ENCODE measurements around the gene CDHR1.

Gene CDHR1

DNA sequence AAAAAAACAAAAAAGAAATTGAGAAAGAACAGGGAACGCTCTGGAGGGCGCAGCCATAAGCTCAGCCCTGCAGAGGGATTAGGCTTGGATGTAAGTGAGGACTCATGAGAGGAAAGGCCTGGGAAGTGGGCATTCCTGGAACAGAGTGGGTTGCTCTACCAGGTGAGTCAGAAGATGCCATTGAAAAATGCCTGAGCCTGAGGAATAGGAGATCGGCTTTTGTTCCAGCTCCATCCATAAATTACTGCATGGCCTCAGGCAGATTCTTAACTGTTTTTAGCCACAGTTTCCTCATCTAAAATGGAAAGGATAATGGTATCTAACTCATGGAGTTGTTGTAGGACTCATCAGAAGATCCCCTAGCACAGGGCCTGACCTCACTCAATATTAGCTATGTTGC, 49.4 kb downstream of the CDHR1 start:
- Histone ChIP-seq H3K27me3 (replicated peaks; ENCODE audit: control insufficient read depth, insufficient read depth, low read length) (no peaks in the 10 kb centered on the region; the same call in 1 of the 2 replicates), H3K4me3 (replicated peaks; ENCODE audit: low read depth, low read length) (no peak overlapping the region), H3K36me3 (ENCODE audit: control insufficient read depth, insufficient read depth, low read length) (no peaks in the 10 kb centered on the region)
- DNase-seq (ENCODE audit: extremely low read depth, insufficient read length) = no peak
- TF ChIP-seq, protein P1, sequence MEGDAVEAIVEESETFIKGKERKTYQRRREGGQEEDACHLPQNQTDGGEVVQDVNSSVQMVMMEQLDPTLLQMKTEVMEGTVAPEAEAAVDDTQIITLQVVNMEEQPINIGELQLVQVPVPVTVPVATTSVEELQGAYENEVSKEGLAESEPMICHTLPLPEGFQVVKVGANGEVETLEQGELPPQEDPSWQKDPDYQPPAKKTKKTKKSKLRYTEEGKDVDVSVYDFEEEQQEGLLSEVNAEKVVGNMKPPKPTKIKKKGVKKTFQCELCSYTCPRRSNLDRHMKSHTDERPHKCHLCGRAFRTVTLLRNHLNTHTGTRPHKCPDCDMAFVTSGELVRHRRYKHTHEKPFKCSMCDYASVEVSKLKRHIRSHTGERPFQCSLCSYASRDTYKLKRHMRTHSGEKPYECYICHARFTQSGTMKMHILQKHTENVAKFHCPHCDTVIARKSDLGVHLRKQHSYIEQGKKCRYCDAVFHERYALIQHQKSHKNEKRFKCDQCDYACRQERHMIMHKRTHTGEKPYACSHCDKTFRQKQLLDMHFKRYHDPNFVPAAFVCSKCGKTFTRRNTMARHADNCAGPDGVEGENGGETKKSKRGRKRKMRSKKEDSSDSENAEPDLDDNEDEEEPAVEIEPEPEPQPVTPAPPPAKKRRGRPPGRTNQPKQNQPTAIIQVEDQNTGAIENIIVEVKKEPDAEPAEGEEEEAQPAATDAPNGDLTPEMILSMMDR (IDR thresholded peaks at IDR 0.05; ENCODE audit: insufficient read depth, low read length, poor library complexity, severe bottlenecking) = no peak

DNA sequence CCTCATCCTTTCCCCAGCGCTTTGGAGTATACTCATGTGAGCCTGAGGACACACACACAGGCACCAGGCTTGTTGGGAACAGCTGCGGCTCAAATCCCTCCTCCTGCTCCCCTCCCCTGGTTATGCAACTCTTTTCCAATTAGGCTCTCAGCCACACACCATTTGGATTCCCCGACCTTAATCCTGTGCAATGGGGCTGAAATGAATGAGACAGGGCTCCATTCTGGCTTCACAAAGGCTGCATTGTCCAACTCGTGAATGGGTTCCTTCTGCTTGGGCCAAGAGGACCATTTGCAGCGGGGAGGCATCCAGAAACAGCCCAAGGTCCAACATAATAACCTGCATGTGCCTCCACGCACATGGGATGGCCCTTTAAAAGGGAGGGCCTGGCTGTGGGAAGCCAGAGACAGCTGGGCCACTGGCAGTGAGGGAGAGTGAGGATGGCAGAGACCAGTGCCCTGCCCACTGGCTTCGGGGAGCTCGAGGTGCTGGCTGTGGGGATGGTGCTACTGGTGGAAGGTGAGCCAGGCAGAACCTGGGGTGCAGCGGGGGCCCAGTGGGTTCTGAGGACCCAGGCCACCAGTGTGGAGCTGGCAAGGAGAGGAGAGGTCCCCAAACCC, 50.4 kb downstream of the CDHR1 start, which contains the start of gene RGR:
TSS of gene RGR (plus strand) at position 403 of the 620 bp plus-strand sequence. CDS start at position 441, 38 bp downstream.
- no peak for DNase-seq (ENCODE audit: extremely low read depth, insufficient read length)
- Histone ChIP-seq H3K27me3 (replicated peaks; ENCODE audit: control insufficient read depth, insufficient read depth, low read length) (no peaks in the 10 kb centered on the region; the same call in 1 of the 2 replicates), H3K4me3 (replicated peaks; ENCODE audit: low read depth, low read length) (no peak within 1 kb of the TSS), H3K36me3 (ENCODE audit: control insufficient read depth, insufficient read depth, low read length) (no peaks in the 10 kb centered on the region)
- TF ChIP-seq, protein P1 (IDR thresholded peaks at IDR 0.05; ENCODE audit: insufficient read depth, low read length, poor library complexity, severe bottlenecking) = no peak

DNA sequence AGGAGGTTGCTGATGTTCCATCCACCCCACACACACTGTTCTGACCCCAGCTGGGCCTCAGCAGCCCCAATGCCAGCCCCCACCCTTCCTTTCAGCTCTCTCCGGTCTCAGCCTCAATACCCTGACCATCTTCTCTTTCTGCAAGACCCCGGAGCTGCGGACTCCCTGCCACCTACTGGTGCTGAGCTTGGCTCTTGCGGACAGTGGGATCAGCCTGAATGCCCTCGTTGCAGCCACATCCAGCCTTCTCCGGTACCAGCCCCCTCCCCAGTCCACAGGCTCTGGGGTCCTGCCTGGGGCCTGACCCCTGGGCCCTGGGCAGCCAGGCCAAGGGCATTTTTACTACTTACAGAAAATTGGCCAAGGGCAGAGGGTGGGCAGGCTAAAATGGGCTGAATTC, 53.2 kb downstream of the CDHR1 start:
- Histone ChIP-seq H3K4me3 (replicated peaks; ENCODE audit: low read depth, low read length) (no peak overlapping the region), H3K27me3 (replicated peaks; ENCODE audit: control insufficient read depth, insufficient read depth, low read length) (no peaks in the 10 kb centered on the region; the same call in 1 of the 2 replicates), H3K36me3 (ENCODE audit: control insufficient read depth, insufficient read depth, low read length) (no peaks in the 10 kb centered on the region)
- TF ChIP-seq, protein P1 (IDR thresholded peaks at IDR 0.05; ENCODE audit: insufficient read depth, low read length, poor library complexity, severe bottlenecking) = no peak
- DNase-seq (ENCODE audit: extremely low read depth, insufficient read length) = no peak

DNA sequence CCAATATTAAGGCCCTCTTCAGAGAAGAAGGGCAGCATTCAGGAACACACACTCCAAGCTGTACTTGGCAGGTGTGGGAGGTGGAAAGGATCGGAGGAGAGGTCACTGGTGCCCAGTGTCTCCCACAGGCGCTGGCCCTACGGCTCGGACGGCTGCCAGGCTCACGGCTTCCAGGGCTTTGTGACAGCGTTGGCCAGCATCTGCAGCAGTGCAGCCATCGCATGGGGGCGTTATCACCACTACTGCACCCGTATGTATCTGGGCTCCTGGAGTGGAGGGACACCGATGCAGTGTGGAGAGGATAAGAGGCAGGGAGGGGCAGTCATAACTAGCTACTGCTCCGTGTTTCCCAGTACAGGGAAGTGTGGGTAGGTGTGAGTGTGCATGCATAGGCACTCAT, 54.5 kb downstream of the CDHR1 start:
- DNase-seq (ENCODE audit: extremely low read depth, insufficient read length) = no peak
- H3K27me3 ChIP-seq (replicated peaks; ENCODE audit: control insufficient read depth, insufficient read depth, low read length) = no peaks in the 10 kb centered on the region; the same call in 1 of the 2 replicates
- no peak overlapping the region for H3K4me3 ChIP-seq (replicated peaks; ENCODE audit: low read depth, low read length)
- no peaks in the 10 kb centered on the region for H3K36me3 ChIP-seq (ENCODE audit: control insufficient read depth, insufficient read depth, low read length)
- TF ChIP-seq, protein P1 (IDR thresholded peaks at IDR 0.05; ENCODE audit: insufficient read depth, low read length, poor library complexity, severe bottlenecking) = no peak

DNA sequence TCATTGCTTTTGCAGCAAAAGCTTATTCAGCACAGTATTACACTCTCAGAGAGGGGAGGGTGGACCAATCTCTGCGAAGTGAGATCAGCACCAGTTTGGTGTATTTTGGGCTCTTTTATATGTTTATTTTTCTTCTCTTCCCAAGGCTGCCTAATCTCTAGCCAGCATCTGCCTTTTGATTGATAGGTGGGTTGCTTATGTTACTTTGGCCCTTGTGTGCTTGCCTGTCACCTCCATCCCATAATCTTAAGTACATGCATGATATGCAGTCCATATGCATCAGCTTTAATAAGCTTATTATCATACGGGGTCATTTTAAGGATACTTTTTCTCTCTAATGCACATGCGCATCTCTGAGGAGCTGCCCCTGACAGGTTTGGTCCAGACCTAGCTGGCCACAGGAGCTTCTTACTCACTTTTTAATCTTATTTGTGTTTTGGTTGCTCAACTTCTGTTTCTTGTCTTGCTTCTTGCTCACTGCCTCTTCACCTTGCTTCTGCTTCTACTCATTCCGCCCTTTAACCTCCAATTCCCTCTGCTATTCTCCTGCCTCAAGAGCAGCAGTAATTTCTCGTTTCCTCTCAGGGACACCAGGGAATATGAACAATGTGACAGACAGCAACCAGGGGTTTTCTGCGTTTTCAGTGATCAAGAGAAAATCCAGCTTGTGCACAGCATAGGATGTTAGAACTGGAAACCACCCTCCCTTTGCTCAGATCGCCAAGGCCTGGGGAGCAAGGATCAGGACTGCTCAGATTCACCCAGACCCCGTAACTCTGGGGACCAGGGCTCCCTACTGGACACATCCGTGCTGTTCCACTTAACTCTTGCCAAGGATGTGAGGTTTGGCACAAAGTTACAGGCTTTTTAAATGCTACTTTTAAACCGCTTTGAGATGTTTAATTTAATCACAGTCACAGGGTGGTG, 60.5 kb downstream of the CDHR1 start:
- H3K4me3 ChIP-seq (replicated peaks; ENCODE audit: low read depth, low read length) = no peak overlapping the region
- no peak for DNase-seq (ENCODE audit: extremely low read depth, insufficient read length)
- TF ChIP-seq, protein P1 (IDR thresholded peaks at IDR 0.05; ENCODE audit: insufficient read depth, low read length, poor library complexity, severe bottlenecking) = no peak
- H3K27me3 ChIP-seq (replicated peaks; ENCODE audit: control insufficient read depth, insufficient read depth, low read length) = no peaks in the 10 kb centered on the region; the same call in 1 of the 2 replicates
- H3K36me3 ChIP-seq (ENCODE audit: control insufficient read depth, insufficient read depth, low read length) = no peaks in the 10 kb centered on the region

Measured in GM06990 (cell line).